B cell (primary cell): Measurements from ENCODE around the gene PPEF1.

Experiments used
- EZH2 ChIP-seq: IDR thresholded peaks from 2 replicates; pipeline ENCODE4 v1.6.1; 2012; ENCODE audit warnings: borderline replicate concordance, low read depth, mild to moderate bottlenecking, moderate library complexity, low read length; ENCODE audit not compliant: insufficient read depth, poor library complexity, severe bottlenecking
- TF ChIP-seq, protein P1 (sequence below): fragments of 200-600 bp; IDR thresholded peaks from one replicate; pipeline ENCODE4 v1.8.0; 2022; ENCODE audit warnings: antibody characterized with exemption, mild to moderate bottlenecking

DNA sequence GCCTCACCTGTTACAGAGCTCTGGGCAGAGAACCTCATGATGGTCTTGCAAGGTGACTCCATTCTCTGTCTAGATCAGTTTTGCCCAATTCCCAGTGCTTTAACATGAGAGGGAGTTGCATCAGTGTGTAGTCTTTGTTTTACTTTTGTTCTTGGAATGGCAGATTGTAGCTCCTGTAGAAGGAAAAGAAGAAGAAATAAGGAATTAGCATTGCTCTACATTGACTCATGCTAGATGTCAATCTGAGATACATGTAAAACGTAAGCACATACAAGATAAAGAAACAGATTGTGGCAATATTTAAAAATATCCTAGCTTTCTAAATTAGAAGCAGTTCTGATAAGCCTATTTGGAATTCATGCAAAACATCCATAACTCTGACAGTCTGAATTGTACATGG, 16.0 kb upstream of the PPEF1 start:
- TF ChIP-seq, protein P1, sequence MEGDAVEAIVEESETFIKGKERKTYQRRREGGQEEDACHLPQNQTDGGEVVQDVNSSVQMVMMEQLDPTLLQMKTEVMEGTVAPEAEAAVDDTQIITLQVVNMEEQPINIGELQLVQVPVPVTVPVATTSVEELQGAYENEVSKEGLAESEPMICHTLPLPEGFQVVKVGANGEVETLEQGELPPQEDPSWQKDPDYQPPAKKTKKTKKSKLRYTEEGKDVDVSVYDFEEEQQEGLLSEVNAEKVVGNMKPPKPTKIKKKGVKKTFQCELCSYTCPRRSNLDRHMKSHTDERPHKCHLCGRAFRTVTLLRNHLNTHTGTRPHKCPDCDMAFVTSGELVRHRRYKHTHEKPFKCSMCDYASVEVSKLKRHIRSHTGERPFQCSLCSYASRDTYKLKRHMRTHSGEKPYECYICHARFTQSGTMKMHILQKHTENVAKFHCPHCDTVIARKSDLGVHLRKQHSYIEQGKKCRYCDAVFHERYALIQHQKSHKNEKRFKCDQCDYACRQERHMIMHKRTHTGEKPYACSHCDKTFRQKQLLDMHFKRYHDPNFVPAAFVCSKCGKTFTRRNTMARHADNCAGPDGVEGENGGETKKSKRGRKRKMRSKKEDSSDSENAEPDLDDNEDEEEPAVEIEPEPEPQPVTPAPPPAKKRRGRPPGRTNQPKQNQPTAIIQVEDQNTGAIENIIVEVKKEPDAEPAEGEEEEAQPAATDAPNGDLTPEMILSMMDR = no peak
- TF ChIP-seq EZH2 = no peak
